Measurements from ENCODE around the gene FAM228A. TPM values are rescaled to one million over a fixed set of nuclear protein-coding genes. Genes with fewer than 3 reads are reported as not detected.

FAM228A gene
- total RNA-seq, 2 experiments from 2014 or later: not detected

DNA sequence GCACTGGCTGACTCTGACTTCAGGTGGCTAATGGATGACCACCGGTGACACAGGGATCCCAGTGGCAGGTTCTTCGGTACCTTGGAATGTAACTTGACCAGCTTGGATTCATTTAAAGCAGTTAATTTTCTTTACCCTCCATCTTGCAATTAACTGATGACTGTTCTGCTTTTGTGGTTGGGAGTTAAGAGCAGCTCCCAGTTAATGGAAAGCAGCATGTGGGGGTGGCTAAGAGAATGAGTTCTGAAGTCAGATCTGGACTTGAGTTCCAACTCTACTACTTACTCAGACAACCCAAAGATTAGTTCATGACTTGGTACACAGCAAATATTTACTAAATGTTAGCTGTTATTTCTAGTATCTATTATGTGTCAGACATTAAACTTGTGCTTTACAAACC is 58.5 kb downstream of the FAM228A start:
- Mint-ChIP-seq H3K4me3 (no peak overlapping the region), H3K27me3 (no peaks in the 10 kb centered on the region), H3K9me3 (no peaks in the 10 kb centered on the region), H3K36me3 (no peaks in the 10 kb centered on the region), H3K27ac (no peak overlapping the region), H3K4me1 (no peaks in the 10 kb centered on the region)
- DNase-seq: no peak

GRCh38 chr2:24237313-24237712 is 62.5 kb downstream of the FAM228A start:
- H3K36me3 Mint-ChIP-seq: no peaks in the 10 kb centered on the region
- no peaks in the 10 kb centered on the region for H3K27me3 Mint-ChIP-seq
- H3K27ac Mint-ChIP-seq: no peak overlapping the region
- H3K9me3 Mint-ChIP-seq: no peaks in the 10 kb centered on the region
- no peak overlapping the region for H3K4me3 Mint-ChIP-seq
- DNase-seq: no peak
- H3K4me1 Mint-ChIP-seq: no peaks in the 10 kb centered on the region

- H3K4me1 Mint-ChIP-seq: no peaks in the 10 kb centered on the region
- no peak overlapping the region for H3K27ac Mint-ChIP-seq
- no peaks in the 10 kb centered on the region for H3K27me3 Mint-ChIP-seq
- no peaks in the 10 kb centered on the region for H3K9me3 Mint-ChIP-seq
- H3K4me3 Mint-ChIP-seq: no peak overlapping the region
- no peak for DNase-seq
- H3K36me3 Mint-ChIP-seq: no peaks in the 10 kb centered on the region
Measured at GRCh38 chr2:24238158-24238557, 63.3 kb downstream of the FAM228A start.

GRCh38 chr2:24239553-24239952 is 64.7 kb downstream of the FAM228A start:
- no peaks in the 10 kb centered on the region for H3K4me1 Mint-ChIP-seq
- no peak overlapping the region for H3K27ac Mint-ChIP-seq
- no peak overlapping the region for H3K4me3 Mint-ChIP-seq
- no peaks in the 10 kb centered on the region for H3K27me3 Mint-ChIP-seq
- no peaks in the 10 kb centered on the region for H3K9me3 Mint-ChIP-seq
- H3K36me3 Mint-ChIP-seq: no peaks in the 10 kb centered on the region
- DNase-seq: no peak

Other genes with a start within 250 kb of the FAM228A start
- gene ATAD2B, start 247.9 kb upstream of the FAM228A start, total RNA-seq: 10 to 100 TPM; 11.9 to 12.3 TPM
- 10 to 100 TPM; 12.4 to 12.6 TPM for gene UBXN2A, start 234.6 kb upstream of the FAM228A start, total RNA-seq
- gene MFSD2B, start 165.0 kb upstream of the FAM228A start, total RNA-seq: under 1 TPM; 0.36 to 0.37 TPM
- gene WDCP, start 127.7 kb upstream of the FAM228A start, total RNA-seq: 10 to 100 TPM; 20.9 to 22.2 TPM
- gene FKBP1B, start 125.3 kb upstream of the FAM228A start, total RNA-seq: 1 to 10 TPM in 1 of 2 experiments, under 1 TPM in 1; 0.99 to 1.0 TPM
- gene SF3B6, start 98.7 kb upstream of the FAM228A start, total RNA-seq: 100 to 1,000 TPM; 159 to 165 TPM
- 1 to 10 TPM; 1.8 to 2.3 TPM for gene TP53I3, start 90.2 kb upstream of the FAM228A start, total RNA-seq
- gene PFN4, start 51.7 kb upstream of the FAM228A start, total RNA-seq: under 1 TPM in 1 of 2 experiments, not detected in 1; 0.26 TPM
- gene FAM228B, start 51.6 kb upstream of the FAM228A start, total RNA-seq: 1 to 10 TPM; 4.1 to 4.6 TPM
- 10 to 100 TPM; 46.2 to 46.9 TPM for gene ITSN2, start 185.5 kb downstream of the FAM228A start, total RNA-seq

All from activated naive CD8-positive, alpha-beta T cell treated with anti-CD3 and anti-CD28 coated beads for 36 hours (primary cell).